OCI-LY7 (cell line): ENCODE results near the gene CLDN16. TPM values are rescaled to one million over a fixed set of nuclear protein-coding genes. Genes with fewer than 3 reads are reported as not detected.

Experiments
- BruUV-seq: library from RNA; stranded (reverse); fragments of 400-500 nt; replicated peaks from 2 replicates; lab custom pipeline; 2021; lab: Mats Ljungman, UMichigan
- CTCF ChIA-PET: fragments of 300-600 bp; sonication (Branson Sonifier 250); formaldehyde crosslinking; loops from one replicate; lab custom pipeline; 2022; ENCODE audit warnings: antibody characterized with exemption; ENCODE audit not compliant: unreplicated experiment; lab: Charles Lee
- POLR2A ChIA-PET: fragments of 300-600 bp; sonication (Branson Sonifier 250); formaldehyde crosslinking; loops from one replicate; lab custom pipeline; 2022; ENCODE audit warnings: antibody characterized with exemption; lab: Charles Lee
- DNase-seq: peaks from one replicate; pipeline ENCODE4 v3.0.0-alpha.2; 2015; ENCODE audit warnings: low spot score
- H2AFZ ChIP-seq: fragments of 200-600 bp; sonication (generic), shearing (Covaris generic); 2 replicates; pipeline ENCODE4 v1.6.1; 2014; ENCODE audit warnings: mild to moderate bottlenecking, antibody characterized with exemption, low read length, moderate library complexity
- H3K27ac ChIP-seq: fragments of 200-600 bp; sonication (generic); 2 replicates; pipeline ENCODE4 v1.5.1; 2014; ENCODE audit warnings: mixed run types, low read depth, mild to moderate bottlenecking, moderate library complexity, low read length, inconsistent platforms; ENCODE audit not compliant: poor library complexity, severe bottlenecking
- H3K36me3 ChIP-seq: fragments of 200-600 bp; sonication (generic); 2 replicates; pipeline ENCODE4 v1.6.1; 2014; ENCODE audit warnings: mild to moderate bottlenecking, antibody characterized with exemption, low read length, moderate library complexity, mixed read lengths; ENCODE audit not compliant: insufficient read depth
- H3K4me1 ChIP-seq: fragments of 200-600 bp; sonication (generic); 2 replicates; pipeline ENCODE4 v1.5.1; 2014; ENCODE audit warnings: mild to moderate bottlenecking, low read length; ENCODE audit not compliant: insufficient read depth, poor library complexity, severe bottlenecking
- H3K4me2 ChIP-seq: fragments of 200-600 bp; sonication (generic); 2 replicates; pipeline ENCODE4 v1.6.1; 2014; ENCODE audit warnings: mild to moderate bottlenecking, low read length
- H3K4me3 ChIP-seq: fragments of 200-600 bp; sonication (generic); 2 replicates; pipeline ENCODE4 v1.5.1; 2014; ENCODE audit warnings: mild to moderate bottlenecking, low read depth, low read length; ENCODE audit not compliant: poor library complexity, severe bottlenecking
- H3K79me2 ChIP-seq: fragments of 200-600 bp; sonication (generic); 2 replicates; pipeline ENCODE4 v1.6.1; 2016; ENCODE audit warnings: low read depth, mild to moderate bottlenecking, low read length, moderate library complexity, mixed read lengths; ENCODE audit not compliant: insufficient read depth
- H3K9me2 ChIP-seq: fragments of 200-600 bp; sonication (generic); 2 replicates; pipeline ENCODE4 v1.6.1; 2016; ENCODE audit warnings: mild to moderate bottlenecking, low read length, mixed read lengths; ENCODE audit not compliant: insufficient read depth
- H3K9me3 ChIP-seq: fragments of 200-600 bp; sonication (generic); 2 replicates; pipeline ENCODE4 v1.6.1; 2014; ENCODE audit warnings: mild to moderate bottlenecking, mixed run types, low read length, mixed read lengths
- H4K20me1 ChIP-seq: fragments of 200-600 bp; sonication (generic); 2 replicates; pipeline ENCODE4 v1.6.1; 2014; ENCODE audit warnings: mild to moderate bottlenecking, antibody characterized with exemption, low read length, moderate library complexity, mixed read lengths; ENCODE audit not compliant: insufficient read depth
- CTCF ChIP-seq: fragments of 200-600 bp; sonication (generic); conservative IDR thresholded peaks from 2 replicates; pipeline ENCODE4 v1.5.1; 2014; ENCODE audit warnings: mild to moderate bottlenecking, antibody characterized with exemption, low read length, moderate library complexity, mixed read lengths
- EZH2phosphoT487 ChIP-seq: fragments of 200-600 bp; sonication (generic); IDR thresholded peaks from 2 replicates; pipeline ENCODE4 v1.6.1; 2018; ENCODE audit warnings: low read depth, borderline replicate concordance, mild to moderate bottlenecking, mixed run types, antibody characterized with exemption, low read length, moderate library complexity, mixed read lengths
- intact Hi-C: fragments of 100-400 bp; cut with micrococcal nuclease; formaldehyde crosslinking; loops from one replicate; pipeline ENCODE4 v1.10.0; 2022; ENCODE audit not compliant: unreplicated experiment
- total RNA-seq, 2 experiments: library from RNA; depleted of rRNA in 1 of 2; stranded (reverse); fragments of >200 nt in 1 of 2; shearing (Covaris generic) in 1 of 2; gene quantifications; 2 replicates each; pipeline ENCODE4 v1.2.3, GENCODE V29; 2014 to 2022

Gene CLDN16
- total RNA-seq, 2 experiments from 2014 or later: not detected

- TF ChIP-seq EZH2phosphoT487 (no peak), CTCF (no peak)
- ChIA-PET POLR2A (interaction anchor here (1.7 kb wide), 1 partner anchor 15 kb away, joined by 5 read pairs; no protein-coding TSS in a partner anchor), CTCF (no interaction called here)
- H3K36me3 ChIP-seq: no peaks in the 10 kb centered on the region
- H3K4me2 ChIP-seq: no peak overlapping the region
- no peaks in the 10 kb centered on the region for H4K20me1 ChIP-seq
- no peak overlapping the region for H2AFZ ChIP-seq
- H3K9me2 ChIP-seq: no peaks in the 10 kb centered on the region
- intact Hi-C loops: no loop called here
- H3K4me3 ChIP-seq: no peak overlapping the region
- H3K9me3 ChIP-seq: no peaks in the 10 kb centered on the region
- no TSS peak for BruUV-seq
- DNase-seq: no peak
- H3K4me1 ChIP-seq: no peaks in the 10 kb centered on the region
- no peak overlapping the region for H3K27ac ChIP-seq
- no peaks in the 10 kb centered on the region for H3K79me2 ChIP-seq
Measured at GRCh38 chr3:190368881-190369280, 19.1 kb upstream of the CLDN16 start.

GRCh38 chr3:190369668-190370295 lies 18.2 kb upstream of the CLDN16 start:
- Histone ChIP-seq H2AFZ (no peak overlapping the region), H3K4me2 (no peak overlapping the region), H3K9me2 (no peaks in the 10 kb centered on the region), H3K79me2 (no peaks in the 10 kb centered on the region), H3K4me3 (no peak overlapping the region), H3K36me3 (no peaks in the 10 kb centered on the region), H3K4me1 (no peaks in the 10 kb centered on the region), H3K9me3 (no peaks in the 10 kb centered on the region), H4K20me1 (no peaks in the 10 kb centered on the region), H3K27ac (no peak overlapping the region)
- DNase-seq: no peak
- POLR2A ChIA-PET: interaction anchor here (1.7 kb wide), 1 partner anchor 14 kb away, joined by 5 read pairs; no protein-coding TSS in a partner anchor
- CTCF ChIA-PET: no interaction called here
- intact Hi-C loops: no loop called here
- TF ChIP-seq CTCF: no peak
- no peak for TF ChIP-seq EZH2phosphoT487
- BruUV-seq: no TSS peak

GRCh38 chr3:190370369-190370768 lies 17.6 kb upstream of the CLDN16 start:
- DNase-seq: no peak
- TF ChIP-seq CTCF (no peak), EZH2phosphoT487 (no peak)
- no TSS peak for BruUV-seq
- Histone ChIP-seq H2AFZ (no peak overlapping the region), H3K4me2 (no peak overlapping the region), H4K20me1 (no peaks in the 10 kb centered on the region), H3K9me3 (no peaks in the 10 kb centered on the region), H3K79me2 (no peaks in the 10 kb centered on the region), H3K9me2 (no peaks in the 10 kb centered on the region), H3K36me3 (no peaks in the 10 kb centered on the region), H3K4me1 (no peaks in the 10 kb centered on the region), H3K4me3 (no peak overlapping the region), H3K27ac (no peak overlapping the region)
- POLR2A ChIA-PET: interaction anchor here (1.7 kb wide), 1 partner anchor 14 kb away, joined by 5 read pairs; no protein-coding TSS in a partner anchor
- intact Hi-C loops: no loop called here
- CTCF ChIA-PET: no interaction called here
